SK-N-SH treated with all-trans-retinoic acid at 6 μM for 48 hours (cell line): ENCODE measurements around the gene FRYL.

Source experiments
- ARNTL ChIP-seq: fragments of 450-650 bp; formaldehyde crosslinking; IDR thresholded peaks from 2 replicates; pipeline ENCODE4 v1.5.0; 2020; ENCODE audit warnings: low read depth, mild to moderate bottlenecking, moderate library complexity, borderline replicate concordance
- CREB5 ChIP-seq: fragments of 250-450 bp; sonication (Bioruptor Pico); IDR thresholded peaks from 2 replicates; pipeline ENCODE4 v1.5.1; 2020; ENCODE audit warnings: low read depth, mild to moderate bottlenecking, moderate library complexity
- GLIS3 ChIP-seq: fragments of 250-450 bp; sonication (Bioruptor Pico); IDR thresholded peaks from 2 replicates; pipeline ENCODE4 v1.5.0; 2020; ENCODE audit warnings: mild to moderate bottlenecking, moderate library complexity
- SNAI2 ChIP-seq: fragments of 250-450 bp; sonication (Bioruptor Pico); IDR thresholded peaks from 2 replicates; pipeline ENCODE4 v1.5.0; 2020; ENCODE audit warnings: mild to moderate bottlenecking, moderate library complexity
- TOX ChIP-seq: fragments of 250-450 bp; sonication (Bioruptor Pico); IDR thresholded peaks from 2 replicates; pipeline ENCODE4 v1.8.0; 2021; ENCODE audit warnings: mild to moderate bottlenecking, moderate library complexity, borderline replicate concordance
- ZFP3 ChIP-seq: fragments of 250-450 bp; sonication (Bioruptor Pico); IDR thresholded peaks from 2 replicates; pipeline ENCODE4 v1.5.0; 2020; ENCODE audit warnings: mild to moderate bottlenecking, moderate library complexity
- ZNF70 ChIP-seq: fragments of 450-650 bp; formaldehyde crosslinking; IDR thresholded peaks from 2 replicates; pipeline ENCODE4 v1.5.0; 2020; ENCODE audit warnings: mild to moderate bottlenecking, moderate library complexity

DNA sequence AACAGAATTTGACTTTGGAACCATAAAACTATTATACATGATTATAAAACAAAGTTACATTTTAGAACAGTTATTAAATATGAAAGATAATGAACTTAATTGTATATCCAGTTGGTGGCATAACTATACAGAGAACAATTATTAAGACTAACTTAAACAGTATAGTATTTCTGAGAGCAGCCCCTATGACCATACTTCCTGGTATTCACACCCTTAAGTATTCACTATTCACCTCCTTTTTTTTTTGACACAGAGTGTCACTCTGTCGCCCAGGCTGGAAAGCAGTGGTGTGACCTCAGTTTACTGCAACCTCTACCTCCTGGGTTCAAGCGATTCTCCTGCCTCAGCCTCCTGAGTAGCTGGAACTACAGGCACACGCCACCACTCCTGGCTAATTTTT, 74.5 kb downstream of the FRYL start:
- TF ChIP-seq CREB5 (CRISPR knock-in tag) (no peak), GLIS3 (CRISPR knock-in tag) (no peak), ZNF70 (CRISPR knock-in tag) (no peak), TOX (CRISPR knock-in tag) (no peak), SNAI2 (CRISPR knock-in tag) (no peak), ARNTL (CRISPR knock-in tag) (no peak), ZFP3 (no peak)
